DND-41 (cell line): Measurements from ENCODE around the gene TMEM255B.

Source experiments
- CTCF ChIP-seq: IDR thresholded peaks from 2 replicates; pipeline ENCODE4 v1.5.1; 2012; ENCODE audit warnings: borderline replicate concordance, low read length, moderate library complexity, mild to moderate bottlenecking; ENCODE audit not compliant: poor library complexity, severe bottlenecking; ENCODE audit errors: extremely low read depth
- EZH2 ChIP-seq: IDR thresholded peaks from 3 replicates; pipeline ENCODE4 v1.6.1; 2012; ENCODE audit warnings: borderline replicate concordance, low read depth, mild to moderate bottlenecking, moderate library complexity, low read length, inconsistent platforms; ENCODE audit not compliant: severe bottlenecking

GRCh38 chr13:113788413-113789135 is 29.5 kb downstream of the TMEM255B start:
- TF ChIP-seq CTCF (no peak), EZH2 (no peak)
